Esophagus muscularis mucosa (tissue), 4 donors: Measurements from ENCODE around the gene BICRA. TPM values are rescaled to one million over a fixed set of nuclear protein-coding genes. Genes with fewer than 3 reads are reported as not detected.
"Not testable (repeated sequence)": the region's sequence is repeated elsewhere in the genome, so short reads cannot be mapped to it uniquely, and the experiment has no call there.

ENCODE experiments used
- DNase-seq: peaks from one replicate; pipeline ENCODE4 v3.0.0-alpha.2; 2017; ENCODE audit errors: extremely low spot score
- H3K27ac ChIP-seq, 4 donors: fragments of 200-600 bp; sonication (generic); replicated peaks in 1 of 4; 1 replicate in 3 of 4; 2 replicates in 1 of 4; pipeline ENCODE4 v1.5.1; 2016 to 2019; ENCODE audit warnings: mild to moderate bottlenecking in 1 of 4
- H3K27me3 ChIP-seq, 4 donors: fragments of 200-600 bp; sonication (generic); one replicate each; pipeline versions ENCODE4 v1.5.1 to v1.6.0; 2016 to 2019
- H3K36me3 ChIP-seq, 4 donors: fragments of 200-600 bp; sonication (generic); one replicate each; pipeline ENCODE4 v1.5.1; 2016 to 2019
- H3K4me1 ChIP-seq, 4 donors: fragments of 200-600 bp; sonication (generic); one replicate each; pipeline ENCODE4 v1.5.1; 2016 to 2019
- H3K4me3 ChIP-seq, 4 donors: fragments of 200-600 bp; sonication (generic); 1 replicate in 2 of 4; 2 replicates in 2 of 4; pipeline ENCODE4 v1.5.1; 2016 to 2019; ENCODE audit warnings: mild to moderate bottlenecking in 4 of 4, moderate library complexity in 1 of 4
- H3K9me3 ChIP-seq, 4 donors: fragments of 200-600 bp; sonication (generic); 1 replicate in 3 of 4; 2 replicates in 1 of 4; pipeline ENCODE4 v1.5.1; 2016 to 2019
- EP300 ChIP-seq: sonication (generic); formaldehyde crosslinking; IDR thresholded peaks from one replicate; pipeline ENCODE4 v1.6.1; 2017; ENCODE audit warnings: antibody characterized with exemption
- POLR2A ChIP-seq: fragments of 450-650 bp; IDR thresholded peaks from one replicate; pipeline ENCODE4 v1.6.1; 2017; ENCODE audit warnings: antibody characterized with exemption, moderate library complexity, mild to moderate bottlenecking, low read depth
- POLR2AphosphoS5 ChIP-seq, 2 donors: sonication (generic); formaldehyde crosslinking; IDR thresholded peaks; one replicate each; pipeline ENCODE4 v1.6.1; 2017; ENCODE audit warnings: antibody characterized with exemption in 2 of 2
- WGBS: methylation state at CpG from one replicate; pipeline ENCODE4 v1.1.5; 2018; 5-methylcytosine and 5-hydroxymethylcytosine counted together
- intact Hi-C: fragments of 100-400 bp; cut with DNase I; formaldehyde crosslinking; loops from one replicate; pipeline ENCODE4 v1.15.1; 2023
- total RNA-seq, 4 donors: library from RNA; depleted of rRNA; stranded (reverse); fragments of >200 nt; gene quantifications; one replicate each; pipeline versions ENCODE4 v1.1.0 to v1.2.1, GENCODE V29; 2016
- TF ChIP-seq, protein P1 (sequence below), 3 experiments: fragments of 200-600 bp in 2 of 3; fragments of 450-650 bp in 1 of 3; sonication (generic) in 2 of 3; IDR thresholded peaks; one replicate each; pipeline ENCODE4 v1.5.1; 2017 to 2019; ENCODE audit warnings: antibody characterized with exemption in 3 of 3, mild to moderate bottlenecking in 2 of 3, moderate library complexity in 1 of 3

The BICRA gene
- total RNA-seq, 4 donors from 2014 or later, result 10.9 to 15.0 (median 13.8) TPM

DNA sequence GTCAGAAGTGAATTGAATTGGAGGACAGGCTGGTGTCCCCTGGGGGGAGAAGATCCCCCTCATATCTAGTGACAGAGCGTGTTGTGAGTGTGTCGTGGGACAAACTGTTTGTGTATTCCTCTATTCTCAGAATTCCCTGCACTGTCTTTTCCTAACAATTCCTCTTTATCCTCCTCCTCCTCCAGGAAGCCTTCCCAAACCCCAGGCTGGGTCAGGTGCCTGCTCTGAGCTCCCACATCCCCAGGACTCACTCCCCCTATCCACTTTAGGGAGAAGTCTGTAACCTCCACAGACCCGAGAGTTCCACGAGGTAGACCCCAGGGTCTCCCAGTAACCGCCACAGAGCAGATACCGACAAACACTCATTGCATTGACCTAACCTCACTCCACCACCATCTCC, 15.1 kb upstream of the BICRA start:
- Histone ChIP-seq H3K27me3 (no peaks in the 10 kb centered on the region), H3K9me3 (no peaks in the 10 kb centered on the region), H3K36me3 (no peaks in the 10 kb centered on the region), H3K4me1 (peaks cover 5 to 9% (median 8%) of the 10 kb centered on the region in 4 donors), H3K27ac (no peak overlapping the region), H3K4me3 (no peak overlapping the region)
- 87% methylated on average over 6 of the region's 6 CpGs for WGBS
- DNase-seq, result no peak
- TF ChIP-seq POLR2A (no peak), POLR2AphosphoS5 (IDR thresholded peaks at IDR 0.05) (no peak)
- TF ChIP-seq, protein P1, sequence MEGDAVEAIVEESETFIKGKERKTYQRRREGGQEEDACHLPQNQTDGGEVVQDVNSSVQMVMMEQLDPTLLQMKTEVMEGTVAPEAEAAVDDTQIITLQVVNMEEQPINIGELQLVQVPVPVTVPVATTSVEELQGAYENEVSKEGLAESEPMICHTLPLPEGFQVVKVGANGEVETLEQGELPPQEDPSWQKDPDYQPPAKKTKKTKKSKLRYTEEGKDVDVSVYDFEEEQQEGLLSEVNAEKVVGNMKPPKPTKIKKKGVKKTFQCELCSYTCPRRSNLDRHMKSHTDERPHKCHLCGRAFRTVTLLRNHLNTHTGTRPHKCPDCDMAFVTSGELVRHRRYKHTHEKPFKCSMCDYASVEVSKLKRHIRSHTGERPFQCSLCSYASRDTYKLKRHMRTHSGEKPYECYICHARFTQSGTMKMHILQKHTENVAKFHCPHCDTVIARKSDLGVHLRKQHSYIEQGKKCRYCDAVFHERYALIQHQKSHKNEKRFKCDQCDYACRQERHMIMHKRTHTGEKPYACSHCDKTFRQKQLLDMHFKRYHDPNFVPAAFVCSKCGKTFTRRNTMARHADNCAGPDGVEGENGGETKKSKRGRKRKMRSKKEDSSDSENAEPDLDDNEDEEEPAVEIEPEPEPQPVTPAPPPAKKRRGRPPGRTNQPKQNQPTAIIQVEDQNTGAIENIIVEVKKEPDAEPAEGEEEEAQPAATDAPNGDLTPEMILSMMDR (IDR thresholded peaks at IDR 0.05), result no peak
- intact Hi-C loops, result loop anchor here (10.0 kb wide), 1 partner anchor 159 kb away; no protein-coding TSS in a partner anchor

DNA sequence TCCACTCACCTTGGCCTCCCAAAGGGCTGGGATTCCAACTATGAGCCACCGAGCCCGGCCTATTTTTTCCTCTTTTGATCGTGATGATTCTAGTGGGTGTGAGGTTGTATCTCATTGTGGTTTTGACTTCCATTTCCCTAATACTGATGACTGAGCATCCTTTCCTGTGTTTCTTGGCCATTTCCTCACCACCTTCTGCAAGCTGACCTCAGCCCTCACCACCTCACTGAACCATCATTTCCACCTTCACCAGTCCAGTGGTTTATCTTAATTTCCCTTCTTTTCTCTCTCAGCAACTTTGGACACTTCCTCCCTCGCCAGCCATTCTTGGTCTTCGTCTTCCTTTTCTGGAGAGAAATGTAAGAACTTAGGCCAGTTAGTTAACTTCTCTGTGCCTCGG, 13.0 kb upstream of the BICRA start:
- 78% methylated on average over 6 of the region's 6 CpGs for WGBS
- Histone ChIP-seq H3K4me3 (no peak overlapping the region), H3K27ac (no peak overlapping the region), H3K27me3 (no peaks in the 10 kb centered on the region), H3K9me3 (no peaks in the 10 kb centered on the region), H3K4me1 (peaks cover 17 to 24% (median 23%) of the 10 kb centered on the region in 4 donors), H3K36me3 (no peaks in the 10 kb centered on the region)
- intact Hi-C loops, result loop anchor here (10.0 kb wide), 1 partner anchor 161 kb away; no protein-coding TSS in a partner anchor
- TF ChIP-seq, protein P1 (IDR thresholded peaks at IDR 0.05), result no peak
- TF ChIP-seq POLR2AphosphoS5 (IDR thresholded peaks at IDR 0.05) (no peak), POLR2A (no peak), EP300 (no peak)
- no peak for DNase-seq

DNA sequence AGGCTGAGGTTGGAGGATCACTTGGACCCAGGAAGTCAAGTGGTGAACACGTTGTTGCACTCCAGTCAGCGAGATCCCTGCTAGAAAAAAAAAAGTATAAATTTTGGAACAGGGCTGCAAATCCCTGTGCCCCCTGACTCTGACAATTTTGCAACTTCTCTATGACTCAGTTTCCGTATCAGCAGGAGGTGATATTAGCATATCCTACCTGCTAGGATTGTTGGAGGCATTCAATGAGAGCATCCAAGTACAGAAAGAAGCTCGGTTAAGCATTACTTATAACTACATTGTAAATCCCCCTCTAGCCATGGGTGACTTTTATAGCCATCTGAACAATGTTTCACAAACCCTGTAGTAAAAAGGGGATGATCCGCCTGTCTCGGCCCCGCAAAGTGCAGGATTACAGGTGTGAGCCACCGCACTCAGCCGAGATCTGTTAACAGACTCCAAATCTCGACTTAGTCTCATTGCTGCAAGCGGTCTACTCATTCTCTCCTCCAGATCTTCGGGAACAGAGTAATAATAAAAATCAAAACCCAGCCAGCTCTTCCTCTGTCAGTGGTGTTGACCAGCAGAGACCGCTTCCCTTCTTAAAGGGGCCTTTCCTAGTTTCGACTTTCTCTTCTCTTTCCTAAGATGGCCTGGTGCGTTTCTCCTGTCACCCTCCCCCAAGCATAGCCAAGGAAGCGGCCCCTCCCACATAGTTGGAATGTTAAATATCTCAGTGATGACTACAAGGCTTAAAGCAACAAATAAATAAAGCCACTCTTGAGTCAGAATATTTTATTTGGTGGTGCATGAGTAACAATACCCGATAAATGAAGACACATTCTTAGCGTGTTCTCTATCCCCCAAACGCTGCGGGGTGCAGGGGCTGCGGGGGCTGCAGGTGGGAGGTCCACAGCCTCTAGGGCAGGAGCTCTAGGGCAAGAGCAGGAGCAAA, 10.3 kb upstream of the BICRA start:
- Histone ChIP-seq H3K36me3 (no peaks in the 10 kb centered on the region), H3K4me3 (peak overlapping the region; percentile 57 to 71 (median 61)), H3K27ac (peak overlapping the region; percentile 87 to 88 (median 88)), H3K4me1 (peaks cover 17 to 29% (median 27%) of the 10 kb centered on the region in 4 donors), H3K9me3 (no peaks in the 10 kb centered on the region), H3K27me3 (no peaks in the 10 kb centered on the region)
- TF ChIP-seq, protein P1 (IDR thresholded peaks at IDR 0.05), result no peak
- peak; percentile 78 to 85 for TF ChIP-seq POLR2AphosphoS5 (IDR thresholded peaks at IDR 0.05)
- no peak for TF ChIP-seq POLR2A
- TF ChIP-seq EP300, result no peak
- WGBS, result 12% methylated on average over 21 of the region's 21 CpGs
- intact Hi-C loops, result loop anchor here (10.0 kb wide), 1 partner anchor 164 kb away; no protein-coding TSS in a partner anchor
- DNase-seq, result peak; percentile 95

DNA sequence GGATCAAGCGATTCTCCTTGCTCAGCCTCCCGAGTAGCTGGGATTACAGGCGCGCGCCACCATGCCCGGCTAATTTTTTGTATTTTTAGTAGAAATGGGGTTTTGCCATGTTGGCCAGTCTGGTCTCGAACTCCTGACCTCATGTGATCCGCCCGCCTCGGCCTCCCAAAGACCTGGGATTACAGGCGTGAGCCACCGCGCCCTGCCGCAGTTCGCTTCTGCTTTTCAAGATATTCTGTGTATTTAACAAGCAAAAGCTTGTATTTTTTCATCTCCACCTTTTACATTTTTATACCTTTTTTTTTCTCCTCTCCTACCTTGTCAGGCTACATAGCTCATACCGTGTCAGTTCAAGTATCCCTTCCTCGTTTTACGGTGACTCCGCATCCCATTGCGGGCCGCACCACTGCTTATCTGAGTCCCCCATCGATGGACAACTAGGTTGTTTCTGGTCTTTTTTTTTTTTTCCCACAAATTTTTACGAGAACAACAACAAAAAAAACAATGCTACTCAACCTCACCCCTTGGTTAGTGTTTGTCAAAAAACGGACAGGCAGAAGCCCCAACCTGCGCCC, 9.2 kb upstream of the BICRA start:
- 35% methylated on average over 25 of the region's 25 CpGs for WGBS
- intact Hi-C loops, result loop anchor here (10.0 kb wide), 1 partner anchor 165 kb away; no protein-coding TSS in a partner anchor
- H3K27me3 ChIP-seq, result not testable (repeated sequence)

More for the DNA sequence above, 9.2 kb upstream of the BICRA start:
- H3K36me3 ChIP-seq, DNase-seq, H3K9me3 ChIP-seq: not testable (repeated sequence)
- Histone ChIP-seq H3K4me1 (peaks cover 17 to 29% (median 27%) of the 10 kb centered on the region in 4 donors), H3K27ac (peak overlapping the region; percentile 87 to 88 (median 88)), H3K4me3 (peak overlapping the region; percentile 57 to 71 (median 61))
